WTC11 (cell line): ENCODE results near the gene HRC. TPM values are rescaled to one million over a fixed set of nuclear protein-coding genes. Genes with fewer than 3 reads are reported as not detected.

Source experiments
- ARID4B ChIP-seq: sonication (generic); formaldehyde crosslinking; IDR thresholded peaks from 2 replicates; pipeline ENCODE4 v1.8.0; 2023; ENCODE audit warnings: missing genetic modification reagents, mild to moderate bottlenecking, borderline replicate concordance
- ATF3 ChIP-seq: sonication (generic); formaldehyde crosslinking; conservative IDR thresholded peaks from 2 replicates; pipeline ENCODE4 v1.8.1; 2022; ENCODE audit warnings: mild to moderate bottlenecking, missing genetic modification reagents
- ATF6 ChIP-seq: sonication (generic); formaldehyde crosslinking; IDR thresholded peaks from 2 replicates; pipeline ENCODE4 v1.8.1; 2023; ENCODE audit warnings: mild to moderate bottlenecking, missing genetic modification reagents
- CBFB ChIP-seq: sonication (generic); formaldehyde crosslinking; IDR thresholded peaks from 2 replicates; pipeline ENCODE4 v1.8.1; 2022; ENCODE audit warnings: mild to moderate bottlenecking, low read depth, missing genetic modification reagents
- CREM ChIP-seq: sonication (generic); formaldehyde crosslinking; IDR thresholded peaks from 2 replicates; pipeline ENCODE4 v1.8.1; 2022; ENCODE audit warnings: mild to moderate bottlenecking, missing genetic modification reagents, moderate library complexity
- FOXP1 ChIP-seq: sonication (generic); formaldehyde crosslinking; IDR thresholded peaks from 2 replicates; pipeline ENCODE4 v1.8.0; 2022; ENCODE audit warnings: missing genetic modification reagents, mild to moderate bottlenecking, moderate library complexity, borderline replicate concordance
- FOXP4 ChIP-seq: sonication (generic); formaldehyde crosslinking; IDR thresholded peaks from 2 replicates; pipeline ENCODE4 v1.8.0; 2022; ENCODE audit warnings: mild to moderate bottlenecking, missing genetic modification reagents
- IRF1 ChIP-seq: sonication (generic); formaldehyde crosslinking; IDR thresholded peaks from 2 replicates; pipeline ENCODE4 v1.8.0; 2023; ENCODE audit warnings: missing genetic modification reagents
- JAZF1 ChIP-seq: fragments of 250-450 bp; sonication (Bioruptor Pico); IDR thresholded peaks from 2 replicates; pipeline ENCODE4 v1.9.0; 2021; ENCODE audit warnings: moderate library complexity, mild to moderate bottlenecking, inconsistent platforms
- MXD4 ChIP-seq: fragments of 250-450 bp; sonication (Bioruptor Pico); IDR thresholded peaks from 2 replicates; pipeline ENCODE4 v1.8.0; 2021; ENCODE audit warnings: mild to moderate bottlenecking, moderate library complexity, borderline replicate concordance
- MYBL2 ChIP-seq: sonication (generic); formaldehyde crosslinking; IDR thresholded peaks from 2 replicates; pipeline ENCODE4 v1.8.1; 2023; ENCODE audit warnings: mild to moderate bottlenecking, moderate library complexity, missing genetic modification reagents
- NFE2L1 ChIP-seq: sonication (generic); formaldehyde crosslinking; IDR thresholded peaks from 2 replicates; pipeline ENCODE4 v1.8.1; 2023; ENCODE audit warnings: missing genetic modification reagents
- NFYB ChIP-seq: sonication (generic); formaldehyde crosslinking; conservative IDR thresholded peaks from 2 replicates; pipeline ENCODE4 v1.8.0; 2022; ENCODE audit warnings: low read depth, missing genetic modification reagents
- NR2C2 ChIP-seq: sonication (generic); formaldehyde crosslinking; IDR thresholded peaks from 2 replicates; pipeline ENCODE4 v1.8.0; 2022; ENCODE audit warnings: mild to moderate bottlenecking, missing genetic modification reagents
- NR3C1 ChIP-seq: sonication (generic); formaldehyde crosslinking; conservative IDR thresholded peaks from 2 replicates; pipeline ENCODE4 v1.8.1; 2023; ENCODE audit warnings: low read depth, mild to moderate bottlenecking, missing genetic modification reagents
- SP1 ChIP-seq: sonication (generic); formaldehyde crosslinking; conservative IDR thresholded peaks from 2 replicates; pipeline ENCODE4 v1.8.1; 2022; ENCODE audit warnings: missing genetic modification reagents
- USF2 ChIP-seq: sonication (generic); formaldehyde crosslinking; IDR thresholded peaks from 2 replicates; pipeline ENCODE4 v1.8.1; 2023; ENCODE audit warnings: mild to moderate bottlenecking, missing genetic modification reagents, moderate library complexity
- ZBTB43 ChIP-seq: sonication (generic); formaldehyde crosslinking; IDR thresholded peaks from 2 replicates; pipeline ENCODE4 v1.8.1; 2023; ENCODE audit warnings: mild to moderate bottlenecking, missing genetic modification reagents
- ZNF232 ChIP-seq: sonication (generic); formaldehyde crosslinking; IDR thresholded peaks from 2 replicates; pipeline ENCODE4 v1.8.0; 2022; ENCODE audit warnings: mild to moderate bottlenecking, missing genetic modification reagents
- ZNF317 ChIP-seq: sonication (generic); formaldehyde crosslinking; IDR thresholded peaks from 2 replicates; pipeline ENCODE4 v1.8.1; 2023; ENCODE audit warnings: low read depth, mild to moderate bottlenecking, moderate library complexity, missing genetic modification reagents, borderline replicate concordance
- ZNF532 ChIP-seq: fragments of 250-450 bp; sonication (Bioruptor Pico); IDR thresholded peaks from 2 replicates; pipeline ENCODE4 v1.9.0; 2021; ENCODE audit warnings: mild to moderate bottlenecking, borderline replicate concordance
- total RNA-seq: library from RNA; stranded (reverse); gene quantifications from 3 replicates; pipeline ENCODE4 v1.2.3, GENCODE V29; 2021

Gene HRC
- total RNA-seq, 1 experiment from 2014 or later = 1.9 TPM

- TF ChIP-seq ARID4B (CRISPR knock-in tag) (peak; percentile 96), ATF3 (CRISPR knock-in tag) (peak; percentile 18), USF2 (0 out of 2 replicates have a peak, but pooled peaks have one; percentile 38), NFYB (CRISPR knock-in tag) (no peak), ZNF532 (peak; percentile 56; the same call in 1 of the 2 replicates), CBFB (no peak; the same call in 1 of the 2 replicates), SP1 (CRISPR knock-in tag) (no peak), MXD4 (CRISPR knock-in tag) (no peak), ZNF232 (CRISPR knock-in tag) (peak; percentile 96), ZBTB43 (CRISPR knock-in tag) (peak; percentile 86), FOXP1 (CRISPR knock-in tag) (peak; percentile 98), ZNF317 (CRISPR knock-in tag) (peak; percentile 60; the same call in 1 of the 2 replicates), IRF1 (CRISPR knock-in tag) (peak; percentile 97), FOXP4 (CRISPR knock-in tag) (peak; percentile 98), JAZF1 (no peak), ATF6 (no peak), CREM (CRISPR knock-in tag) (peak; percentile 78; the same call in 1 of the 2 replicates), NFE2L1 (CRISPR knock-in tag) (peak; percentile 82; the same call in 1 of the 2 replicates), NR2C2 (CRISPR knock-in tag) (0 out of 2 replicates have a peak, but pooled peaks have one; percentile 46), MYBL2 (peak; percentile 82), NR3C1 (no peak)
These were observed 27.3 kb downstream of the HRC start (continued) for GRCh38 chr19:49127674-49128544.
